HEK293 (cell line): ENCODE data around the gene STK40.

Source experiments
- CTCF ChIA-PET: fragments of 350-600 bp; formaldehyde crosslinking; extraction: SDS; loops from one replicate; lab custom pipeline; 2021; ENCODE audit warnings: antibody characterized with exemption; lab: Yijun Ruan, JAX
- POLR2A ChIA-PET: fragments of 300-600 bp; formaldehyde crosslinking; extraction: SDS; loops from one replicate; lab custom pipeline; 2020; ENCODE audit warnings: antibody characterized with exemption, inconsistent platforms; lab: Yijun Ruan, JAX
- H3K27ac ChIP-seq: fragments of 200-500 bp; sonication (Bioruptor generic); 2 replicates; pipeline ENCODE4 v1.5.1; 2014; ENCODE audit warnings: low read depth, low read length, control low read depth, inconsistent platforms; ENCODE audit errors: extremely low read depth
- H3K36me3 ChIP-seq, 2 experiments: fragments of 200-500 bp in 1 of 2; sonication (Bioruptor generic) in 1 of 2; 1 replicate in 1 of 2; 2 replicates in 1 of 2; pipeline ENCODE4 v1.5.1; 2014 to 2017; ENCODE audit warnings: inconsistent platforms in 2 of 2, low read length in 2 of 2; ENCODE audit not compliant: control insufficient read depth in 2 of 2, insufficient read depth in 1 of 2
- H3K4me1 ChIP-seq: fragments of 200-500 bp; sonication (Bioruptor generic); 2 replicates; pipeline ENCODE4 v1.5.1; 2014; ENCODE audit warnings: mild to moderate bottlenecking, low read length, inconsistent platforms; ENCODE audit not compliant: control insufficient read depth, insufficient read depth
- H3K4me3 ChIP-seq: 2 replicates; pipeline ENCODE4 v1.5.1; 2011; ENCODE audit warnings: low read depth, mild to moderate bottlenecking, control low read depth, low read length, moderate library complexity
- H3K9me3 ChIP-seq: fragments of 200-500 bp; sonication (Bioruptor generic); 2 replicates; pipeline ENCODE4 v1.5.1; 2014; ENCODE audit warnings: low read depth, low read length, inconsistent platforms; ENCODE audit not compliant: control insufficient read depth, insufficient read depth
- HOXC10 ChIP-seq: sonication (generic); formaldehyde crosslinking; IDR thresholded peaks from 2 replicates; pipeline ENCODE4 v1.8.1; 2023; ENCODE audit warnings: mild to moderate bottlenecking, missing genetic modification reagents
- KLF16 ChIP-seq: fragments of 450-650 bp; formaldehyde crosslinking; IDR thresholded peaks from 2 replicates; pipeline ENCODE4 v1.5.1; 2017; ENCODE audit warnings: missing biosample characterization, missing genetic modification characterization
- OSR2 ChIP-seq: fragments of 450-650 bp; formaldehyde crosslinking; IDR thresholded peaks from 2 replicates; pipeline ENCODE4 v1.5.1; 2016; ENCODE audit warnings: missing biosample characterization, missing genetic modification characterization
- SP2 ChIP-seq: fragments of 450-650 bp; formaldehyde crosslinking; IDR thresholded peaks from 2 replicates; pipeline ENCODE4 v1.5.1; 2016; ENCODE audit warnings: missing biosample characterization, missing genetic modification characterization
- ZFP37 ChIP-seq: fragments of 450-650 bp; formaldehyde crosslinking; IDR thresholded peaks from 2 replicates; pipeline ENCODE4 v1.5.1; 2016; ENCODE audit warnings: missing biosample characterization, missing genetic modification characterization
- ZNF132 ChIP-seq: fragments of 450-650 bp; formaldehyde crosslinking; IDR thresholded peaks from 2 replicates; pipeline ENCODE4 v1.5.1; 2017; ENCODE audit warnings: missing biosample characterization, missing genetic modification characterization, borderline replicate concordance
- ZNF140 ChIP-seq: fragments of 450-650 bp; formaldehyde crosslinking; IDR thresholded peaks from 2 replicates; pipeline ENCODE4 v1.5.1; 2016; ENCODE audit warnings: missing biosample characterization, missing genetic modification characterization
- ZNF157 ChIP-seq: fragments of 450-650 bp; formaldehyde crosslinking; IDR thresholded peaks from 2 replicates; pipeline ENCODE4 v1.5.1; 2016; ENCODE audit warnings: missing biosample characterization, missing genetic modification characterization
- ZNF211 ChIP-seq: fragments of 450-650 bp; formaldehyde crosslinking; IDR thresholded peaks from 2 replicates; pipeline ENCODE4 v1.5.1; 2016; ENCODE audit warnings: low read depth, missing biosample characterization, missing genetic modification characterization
- ZNF274 ChIP-seq, 2 experiments: fragments of 200-500 bp in 1 of 2; fragments of 450-650 bp in 1 of 2; sonication (Bioruptor generic) in 1 of 2; formaldehyde crosslinking in 1 of 2; IDR thresholded peaks; 2 replicates each; pipeline versions ENCODE4 v1.5.1 to v1.6.1; 2014 to 2016; ENCODE audit warnings: borderline replicate concordance in 1 of 2, inconsistent platforms in 1 of 2, low read length in 1 of 2, missing biosample characterization in 1 of 2, missing genetic modification characterization in 1 of 2
- ZNF48 ChIP-seq: fragments of 450-650 bp; formaldehyde crosslinking; IDR thresholded peaks from 2 replicates; pipeline ENCODE4 v1.5.1; 2016; ENCODE audit warnings: missing biosample characterization, missing genetic modification characterization
- ZNF530 ChIP-seq: fragments of 450-650 bp; formaldehyde crosslinking; IDR thresholded peaks from 2 replicates; pipeline ENCODE4 v1.5.1; 2016; ENCODE audit warnings: low read depth, missing biosample characterization, missing genetic modification characterization
- ZNF624 ChIP-seq: fragments of 450-650 bp; formaldehyde crosslinking; IDR thresholded peaks from 2 replicates; pipeline ENCODE4 v1.5.1; 2017; ENCODE audit warnings: missing biosample characterization, missing genetic modification characterization
- ZNF629 ChIP-seq: fragments of 450-650 bp; formaldehyde crosslinking; IDR thresholded peaks from 2 replicates; pipeline ENCODE4 v1.5.1; 2017; ENCODE audit warnings: missing biosample characterization, missing genetic modification characterization
- ZSCAN16 ChIP-seq: fragments of 450-650 bp; formaldehyde crosslinking; IDR thresholded peaks from 2 replicates; pipeline ENCODE4 v1.5.1; 2016; ENCODE audit warnings: missing biosample characterization, missing genetic modification characterization
- TF ChIP-seq, protein P1 (sequence below): fragments of 450-650 bp; formaldehyde crosslinking; IDR thresholded peaks from 2 replicates; pipeline ENCODE4 v1.5.1; 2016; ENCODE audit warnings: missing biosample characterization, missing genetic modification characterization, low read depth
- TF ChIP-seq, protein P2 (sequence below): fragments of 450-650 bp; formaldehyde crosslinking; conservative IDR thresholded peaks from 2 replicates; pipeline ENCODE4 v1.5.1; 2016; ENCODE audit warnings: low read depth, missing biosample characterization, missing genetic modification characterization
- TF ChIP-seq, protein P3 (sequence below): fragments of 450-650 bp; formaldehyde crosslinking; IDR thresholded peaks from 2 replicates; pipeline ENCODE4 v1.5.1; 2016; ENCODE audit warnings: missing biosample characterization, missing genetic modification characterization
- TF ChIP-seq, protein P4 (sequence below): fragments of 450-650 bp; formaldehyde crosslinking; optimal IDR thresholded peaks from 2 replicates; pipeline ENCODE3; 2016; ENCODE audit warnings: missing biosample characterization, mild to moderate bottlenecking, missing genetic modification characterization

Gene STK40

DNA sequence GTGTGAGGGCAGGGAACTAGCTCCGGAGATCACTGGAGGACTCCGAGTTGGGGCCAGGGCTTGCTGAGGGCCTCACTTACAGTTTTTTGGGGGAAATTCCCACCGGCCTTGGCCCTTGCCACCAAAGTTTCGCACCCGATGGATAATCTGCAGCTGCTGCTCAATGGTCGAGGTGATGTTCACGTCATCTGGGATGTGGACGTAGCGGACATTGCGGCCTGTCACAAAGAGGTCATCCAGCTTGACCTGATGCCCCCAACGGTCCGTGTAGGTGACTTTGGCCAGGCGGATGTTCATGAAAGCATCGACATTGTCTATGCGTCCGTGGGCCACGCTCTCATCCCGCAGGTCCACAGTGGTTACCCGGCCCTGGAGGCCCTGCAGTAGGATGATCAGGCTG, 8.0 kb upstream of the STK40 start:
- POLR2A ChIA-PET, result interaction anchor here (0.5 kb wide), 1 partner anchor 37 kb away, joined by 3 read pairs; no protein-coding TSS in a partner anchor
- no peaks in the 10 kb centered on the region for H3K9me3 ChIP-seq
- TF ChIP-seq, protein P1, sequence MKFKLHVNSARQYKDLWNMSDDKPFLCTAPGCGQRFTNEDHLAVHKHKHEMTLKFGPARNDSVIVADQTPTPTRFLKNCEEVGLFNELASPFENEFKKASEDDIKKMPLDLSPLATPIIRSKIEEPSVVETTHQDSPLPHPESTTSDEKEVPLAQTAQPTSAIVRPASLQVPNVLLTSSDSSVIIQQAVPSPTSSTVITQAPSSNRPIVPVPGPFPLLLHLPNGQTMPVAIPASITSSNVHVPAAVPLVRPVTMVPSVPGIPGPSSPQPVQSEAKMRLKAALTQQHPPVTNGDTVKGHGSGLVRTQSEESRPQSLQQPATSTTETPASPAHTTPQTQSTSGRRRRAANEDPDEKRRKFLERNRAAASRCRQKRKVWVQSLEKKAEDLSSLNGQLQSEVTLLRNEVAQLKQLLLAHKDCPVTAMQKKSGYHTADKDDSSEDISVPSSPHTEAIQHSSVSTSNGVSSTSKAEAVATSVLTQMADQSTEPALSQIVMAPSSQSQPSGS (tag by site-specific recombination), result no peak
- no peak for TF ChIP-seq HOXC10 (CRISPR knock-in tag)
- no peak for TF ChIP-seq ZSCAN16 (tag by site-specific recombination)
- TF ChIP-seq ZNF274 (IDR thresholded peaks at IDR 0.05; ENCODE audit: low read length), result no peak
- TF ChIP-seq ZNF274 (tag by site-specific recombination; IDR thresholded peaks at IDR 0.05; ENCODE audit: borderline replicate concordance), result no peak
- TF ChIP-seq OSR2 (tag by site-specific recombination), result no peak
- TF ChIP-seq ZNF629 (tag by site-specific recombination), result no peak
- TF ChIP-seq, protein P2, sequence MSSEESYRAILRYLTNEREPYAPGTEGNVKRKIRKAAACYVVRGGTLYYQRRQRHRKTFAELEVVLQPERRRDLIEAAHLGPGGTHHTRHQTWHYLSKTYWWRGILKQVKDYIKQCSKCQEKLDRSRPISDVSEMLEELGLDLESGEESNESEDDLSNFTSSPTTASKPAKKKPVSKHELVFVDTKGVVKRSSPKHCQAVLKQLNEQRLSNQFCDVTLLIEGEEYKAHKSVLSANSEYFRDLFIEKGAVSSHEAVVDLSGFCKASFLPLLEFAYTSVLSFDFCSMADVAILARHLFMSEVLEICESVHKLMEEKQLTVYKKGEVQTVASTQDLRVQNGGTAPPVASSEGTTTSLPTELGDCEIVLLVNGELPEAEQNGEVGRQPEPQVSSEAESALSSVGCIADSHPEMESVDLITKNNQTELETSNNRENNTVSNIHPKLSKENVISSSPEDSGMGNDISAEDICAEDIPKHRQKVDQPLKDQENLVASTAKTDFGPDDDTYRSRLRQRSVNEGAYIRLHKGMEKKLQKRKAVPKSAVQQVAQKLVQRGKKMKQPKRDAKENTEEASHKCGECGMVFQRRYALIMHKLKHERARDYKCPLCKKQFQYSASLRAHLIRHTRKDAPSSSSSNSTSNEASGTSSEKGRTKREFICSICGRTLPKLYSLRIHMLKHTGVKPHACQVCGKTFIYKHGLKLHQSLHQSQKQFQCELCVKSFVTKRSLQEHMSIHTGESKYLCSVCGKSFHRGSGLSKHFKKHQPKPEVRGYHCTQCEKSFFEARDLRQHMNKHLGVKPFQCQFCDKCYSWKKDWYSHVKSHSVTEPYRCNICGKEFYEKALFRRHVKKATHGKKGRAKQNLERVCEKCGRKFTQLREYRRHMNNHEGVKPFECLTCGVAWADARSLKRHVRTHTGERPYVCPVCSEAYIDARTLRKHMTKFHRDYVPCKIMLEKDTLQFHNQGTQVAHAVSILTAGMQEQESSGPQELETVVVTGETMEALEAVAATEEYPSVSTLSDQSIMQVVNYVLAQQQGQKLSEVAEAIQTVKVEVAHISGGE (tag by site-specific recombination), result no peak
- no peak for TF ChIP-seq ZNF211
- TF ChIP-seq ZFP37 (tag by site-specific recombination), result no peak
- no peak for TF ChIP-seq ZNF624 (tag by site-specific recombination)
- TF ChIP-seq ZNF48 (tag by site-specific recombination), result no peak
- no peak for TF ChIP-seq ZNF157 (tag by site-specific recombination)
- no peak for TF ChIP-seq KLF16 (tag by site-specific recombination)
- no peak for TF ChIP-seq ZNF132 (tag by site-specific recombination)
- TF ChIP-seq, protein P3, sequence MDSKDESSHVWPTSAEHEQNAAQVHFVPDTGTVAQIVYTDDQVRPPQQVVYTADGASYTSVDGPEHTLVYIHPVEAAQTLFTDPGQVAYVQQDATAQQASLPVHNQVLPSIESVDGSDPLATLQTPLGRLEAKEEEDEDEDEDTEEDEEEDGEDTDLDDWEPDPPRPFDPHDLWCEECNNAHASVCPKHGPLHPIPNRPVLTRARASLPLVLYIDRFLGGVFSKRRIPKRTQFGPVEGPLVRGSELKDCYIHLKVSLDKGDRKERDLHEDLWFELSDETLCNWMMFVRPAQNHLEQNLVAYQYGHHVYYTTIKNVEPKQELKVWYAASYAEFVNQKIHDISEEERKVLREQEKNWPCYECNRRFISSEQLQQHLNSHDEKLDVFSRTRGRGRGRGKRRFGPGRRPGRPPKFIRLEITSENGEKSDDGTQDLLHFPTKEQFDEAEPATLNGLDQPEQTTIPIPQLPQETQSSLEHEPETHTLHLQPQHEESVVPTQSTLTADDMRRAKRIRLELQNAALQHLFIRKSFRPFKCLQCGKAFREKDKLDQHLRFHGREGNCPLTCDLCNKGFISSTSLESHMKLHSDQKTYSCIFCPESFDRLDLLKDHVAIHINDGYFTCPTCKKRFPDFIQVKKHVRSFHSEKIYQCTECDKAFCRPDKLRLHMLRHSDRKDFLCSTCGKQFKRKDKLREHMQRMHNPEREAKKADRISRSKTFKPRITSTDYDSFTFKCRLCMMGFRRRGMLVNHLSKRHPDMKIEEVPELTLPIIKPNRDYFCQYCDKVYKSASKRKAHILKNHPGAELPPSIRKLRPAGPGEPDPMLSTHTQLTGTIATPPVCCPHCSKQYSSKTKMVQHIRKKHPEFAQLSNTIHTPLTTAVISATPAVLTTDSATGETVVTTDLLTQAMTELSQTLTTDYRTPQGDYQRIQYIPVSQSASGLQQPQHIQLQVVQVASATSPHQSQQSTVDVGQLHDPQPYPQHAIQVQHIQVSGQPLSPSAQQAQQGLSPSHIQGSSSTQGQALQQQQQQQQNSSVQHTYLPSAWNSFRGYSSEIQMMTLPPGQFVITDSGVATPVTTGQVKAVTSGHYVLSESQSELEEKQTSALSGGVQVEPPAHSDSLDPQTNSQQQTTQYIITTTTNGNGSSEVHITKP, result no peak
- TF ChIP-seq SP2, result no peak
- no peak for TF ChIP-seq ZNF140 (tag by site-specific recombination)
- TF ChIP-seq, protein P4, sequence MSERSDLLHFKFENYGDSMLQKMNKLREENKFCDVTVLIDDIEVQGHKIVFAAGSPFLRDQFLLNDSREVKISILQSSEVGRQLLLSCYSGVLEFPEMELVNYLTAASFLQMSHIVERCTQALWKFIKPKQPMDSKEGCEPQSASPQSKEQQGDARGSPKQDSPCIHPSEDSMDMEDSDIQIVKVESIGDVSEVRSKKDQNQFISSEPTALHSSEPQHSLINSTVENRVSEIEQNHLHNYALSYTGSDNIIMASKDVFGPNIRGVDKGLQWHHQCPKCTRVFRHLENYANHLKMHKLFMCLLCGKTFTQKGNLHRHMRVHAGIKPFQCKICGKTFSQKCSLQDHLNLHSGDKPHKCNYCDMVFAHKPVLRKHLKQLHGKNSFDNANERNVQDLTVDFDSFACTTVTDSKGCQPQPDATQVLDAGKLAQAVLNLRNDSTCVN (tag by site-specific recombination), result no peak
- TF ChIP-seq ZNF530 (tag by site-specific recombination), result no peak
- peaks cover 10 to 49% of the 10 kb centered on the region in 2 experiments; a peak in 2 of 3 replicates for H3K36me3 ChIP-seq
- H3K4me1 ChIP-seq, result no peaks in the 10 kb centered on the region
- H3K4me3 ChIP-seq, result no peak overlapping the region
- no peak overlapping the region for H3K27ac ChIP-seq
- CTCF ChIA-PET, result no interaction called here
